Pons (tissue), 1 donor: ENCODE measurements around the gene PTPA.
"Not testable (repeated sequence)": the region's sequence is repeated elsewhere in the genome, so short reads cannot be mapped to it uniquely, and the experiment has no call there.

Experiments
- DNase-seq: peaks from one replicate; pipeline ENCODE4 v3.0.0-alpha.2; 2016; ENCODE audit warnings: low spot score

The PTPA gene

GRCh38 chr9:129154866-129155477 is 43.8 kb downstream of the PTPA start:
- no peak for DNase-seq

GRCh38 chr9:129156163-129156562 is 44.9 kb downstream of the PTPA start:
- no peak for DNase-seq

GRCh38 chr9:129160712-129161533 is 49.7 kb downstream of the PTPA start:
- DNase-seq = no peak

GRCh38 chr9:129161534-129161837 is 50.3 kb downstream of the PTPA start:
- DNase-seq = no peak

GRCh38 chr9:129162497-129163197 is 51.4 kb downstream of the PTPA start:
- DNase-seq = no peak

GRCh38 chr9:129163198-129163670 is 52.0 kb downstream of the PTPA start:
- not testable (repeated sequence) for DNase-seq

- no peak for DNase-seq
These were observed 52.5 kb downstream of the PTPA start for GRCh38 chr9:129163753-129164152.

GRCh38 chr9:129164246-129164930 is 53.2 kb downstream of the PTPA start:
- no peak for DNase-seq

- no peak for DNase-seq
These were observed 54.0 kb downstream of the PTPA start for GRCh38 chr9:129165198-129165597.

GRCh38 chr9:129166623-129167557 is 55.7 kb downstream of the PTPA start:
- peak; percentile 29 for DNase-seq

GRCh38 chr9:129170229-129170628 is 59.0 kb downstream of the PTPA start:
- no peak for DNase-seq

GRCh38 chr9:129171993-129172751 is 61.0 kb downstream of the PTPA start:
- no peak for DNase-seq

GRCh38 chr9:129172816-129173215 is 61.6 kb downstream of the PTPA start:
- DNase-seq = peak; percentile 39

- peak; percentile 9 for DNase-seq
These were observed 62.3 kb downstream of the PTPA start for GRCh38 chr9:129173296-129174101.

GRCh38 chr9:129174102-129174723 is 63.0 kb downstream of the PTPA start:
- DNase-seq = peak; percentile 83

- peak; percentile 61 for DNase-seq
These were observed 63.7 kb downstream of the PTPA start for GRCh38 chr9:129174724-129175514.

- DNase-seq = no peak
These were observed 64.3 kb downstream of the PTPA start for GRCh38 chr9:129175515-129175824.

- peak; percentile 83 for DNase-seq
These were observed 64.8 kb downstream of the PTPA start for GRCh38 chr9:129175825-129176633.
